SK-MEL-5 (cell line): ENCODE results near the gene METTL2B. TPM values are rescaled to one million over a fixed set of nuclear protein-coding genes. Genes with fewer than 3 reads are reported as not detected.
"Not testable (repeated sequence)": the region's sequence is repeated elsewhere in the genome, so short reads cannot be mapped to it uniquely, and the experiment has no call there.

Source experiments
- DNase-seq: peaks from one replicate; pipeline ENCODE4 v3.0.0-alpha.2; 2016; ENCODE audit warnings: low read depth, low spot score
- in situ Hi-C: cut with HindIII; loops from 2 replicates; pipeline ENCODE4 v1.10.0; 2016; ENCODE audit warnings: low sequenced_read_pairs, high pct_unique_total_duplicates, low pct_unique_long_range_greater_than_20kb
- polyA plus RNA-seq, 2 experiments: library from polyadenylated mRNA; depleted of rRNA; stranded (reverse); fragments of >200 nt; gene quantifications; 2 replicates each; pipeline ENCODE4 v1.2.3, GENCODE V29; 2015
- total RNA-seq: library from RNA; depleted of rRNA; stranded (reverse); fragments of >200 nt; shearing (Covaris generic); gene quantifications from 2 replicates; pipeline ENCODE4 v1.2.3, GENCODE V29; 2014; rRNA removed

The METTL2B gene, protein sequence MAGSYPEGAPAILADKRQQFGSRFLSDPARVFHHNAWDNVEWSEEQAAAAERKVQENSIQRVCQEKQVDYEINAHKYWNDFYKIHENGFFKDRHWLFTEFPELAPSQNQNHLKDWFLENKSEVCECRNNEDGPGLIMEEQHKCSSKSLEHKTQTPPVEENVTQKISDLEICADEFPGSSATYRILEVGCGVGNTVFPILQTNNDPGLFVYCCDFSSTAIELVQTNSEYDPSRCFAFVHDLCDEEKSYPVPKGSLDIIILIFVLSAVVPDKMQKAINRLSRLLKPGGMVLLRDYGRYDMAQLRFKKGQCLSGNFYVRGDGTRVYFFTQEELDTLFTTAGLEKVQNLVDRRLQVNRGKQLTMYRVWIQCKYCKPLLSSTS
- total RNA-seq = 55.7 and 58.5 TPM in 2 replicates
- 43.6 and 45.5 TPM in 2 replicates for polyA plus RNA-seq (2015; cell fraction: cytosol; rRNA removed)
- polyA plus RNA-seq (2015; cell fraction: nucleus; rRNA removed) = 34.7 and 35.8 TPM in 2 replicates

DNA sequence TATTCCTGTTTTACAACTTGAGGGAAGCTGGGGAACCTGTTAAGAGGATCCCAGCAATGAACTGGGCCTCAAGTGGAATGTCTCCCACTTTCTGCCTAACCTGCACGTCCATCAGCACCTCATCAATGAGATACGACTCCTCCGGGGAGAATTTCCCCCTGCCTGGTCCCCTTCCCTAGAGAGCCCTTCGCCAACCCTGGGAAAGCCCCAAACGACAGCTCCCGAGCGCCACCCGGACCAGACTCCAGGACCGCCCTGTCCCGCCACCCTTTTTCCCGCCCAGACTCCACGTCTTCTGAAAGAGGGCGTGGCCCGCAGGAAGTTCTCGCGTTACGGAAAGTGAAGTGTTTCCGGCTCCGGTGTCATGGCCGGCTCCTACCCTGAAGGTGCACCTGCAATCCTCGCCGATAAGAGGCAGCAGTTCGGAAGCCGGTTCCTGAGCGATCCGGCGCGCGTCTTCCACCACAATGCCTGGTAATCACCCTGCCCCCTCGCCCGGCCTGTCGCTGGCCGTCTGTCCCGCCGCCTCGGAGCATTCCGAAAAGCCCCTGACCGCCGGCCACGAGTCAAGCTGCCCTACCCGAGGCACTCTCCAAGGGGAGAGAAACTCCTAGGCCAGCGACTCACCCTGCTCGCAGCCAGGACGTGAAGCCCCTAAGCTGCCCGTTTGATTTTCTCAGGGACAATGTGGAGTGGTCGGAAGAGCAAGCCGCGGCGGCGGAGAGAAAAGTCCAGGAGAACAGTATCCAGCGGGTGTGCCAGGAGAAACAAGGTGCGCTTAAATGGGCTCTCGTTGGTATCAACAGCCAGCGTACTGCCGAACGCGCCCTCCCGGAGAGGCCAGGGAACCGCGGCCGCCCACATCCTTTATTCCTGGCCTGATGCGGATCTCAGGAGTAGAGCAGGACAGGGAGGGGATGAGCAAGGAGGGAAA is at the start of gene METTL2B:
TSS of gene METTL2B (plus strand) at position 347 of the 934 bp plus-strand sequence. CDS start at position 365, 18 bp downstream.
- peak; percentile 97 for DNase-seq
- in situ Hi-C loops = not testable (repeated sequence)

DNA sequence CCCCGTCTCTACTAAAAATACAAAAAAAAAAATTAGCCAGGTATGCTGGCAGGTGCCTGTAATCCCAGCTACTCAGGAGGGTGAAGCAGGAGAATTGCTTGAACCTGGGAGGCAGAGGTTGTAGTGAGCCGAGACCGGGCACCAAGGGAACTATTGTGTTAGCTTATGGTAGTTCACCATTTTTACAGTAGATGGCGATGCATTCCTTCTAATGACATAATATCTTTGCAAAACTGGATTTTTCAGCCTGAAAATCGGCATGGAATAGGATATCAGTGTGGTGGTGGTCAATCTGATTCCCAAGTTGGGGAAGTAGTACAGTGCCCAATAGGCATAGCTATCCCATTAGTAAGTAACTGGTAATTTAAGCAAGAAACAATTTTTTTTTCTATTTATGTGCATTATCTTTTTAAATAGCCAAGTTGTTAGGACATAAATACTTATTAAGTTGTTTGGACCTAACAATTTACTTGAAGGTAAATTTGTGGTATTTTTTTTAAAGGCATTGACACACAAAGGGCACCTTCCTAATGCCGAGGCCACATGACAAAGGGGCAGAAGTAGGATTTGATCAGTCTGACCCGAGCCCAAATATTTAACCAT is 49.2 kb upstream of the METTL2B start:
- in situ Hi-C loops = no loop called here
- peak; percentile 84 for DNase-seq

GRCh38 chr7:128430207-128430606 is 46.3 kb upstream of the METTL2B start:
- DNase-seq = no peak
- in situ Hi-C loops = no loop called here

DNA sequence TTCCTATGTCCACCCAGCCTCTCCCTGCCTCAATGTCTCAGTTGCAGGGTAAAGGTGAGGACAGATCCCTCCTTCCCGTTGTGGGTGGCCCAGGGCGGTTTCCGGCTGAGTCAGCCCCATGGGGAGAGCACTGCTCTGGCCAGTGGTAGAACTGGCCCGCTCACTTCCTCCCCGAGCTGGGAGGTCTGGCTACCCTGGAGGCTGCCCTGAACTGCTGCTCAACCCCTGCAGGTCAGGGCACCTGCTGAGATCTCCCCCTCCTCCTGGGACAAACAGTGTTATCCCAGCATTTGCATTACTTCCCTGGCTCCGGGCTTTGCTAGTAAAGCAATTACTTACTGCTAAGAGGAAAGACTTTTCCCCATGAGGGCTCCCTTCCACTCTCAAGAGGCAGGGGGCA is 45.3 kb upstream of the METTL2B start:
- no peak for DNase-seq
- in situ Hi-C loops = no loop called here

GRCh38 chr7:128431754-128432153 is 44.8 kb upstream of the METTL2B start:
- DNase-seq = no peak
- in situ Hi-C loops = no loop called here

DNA sequence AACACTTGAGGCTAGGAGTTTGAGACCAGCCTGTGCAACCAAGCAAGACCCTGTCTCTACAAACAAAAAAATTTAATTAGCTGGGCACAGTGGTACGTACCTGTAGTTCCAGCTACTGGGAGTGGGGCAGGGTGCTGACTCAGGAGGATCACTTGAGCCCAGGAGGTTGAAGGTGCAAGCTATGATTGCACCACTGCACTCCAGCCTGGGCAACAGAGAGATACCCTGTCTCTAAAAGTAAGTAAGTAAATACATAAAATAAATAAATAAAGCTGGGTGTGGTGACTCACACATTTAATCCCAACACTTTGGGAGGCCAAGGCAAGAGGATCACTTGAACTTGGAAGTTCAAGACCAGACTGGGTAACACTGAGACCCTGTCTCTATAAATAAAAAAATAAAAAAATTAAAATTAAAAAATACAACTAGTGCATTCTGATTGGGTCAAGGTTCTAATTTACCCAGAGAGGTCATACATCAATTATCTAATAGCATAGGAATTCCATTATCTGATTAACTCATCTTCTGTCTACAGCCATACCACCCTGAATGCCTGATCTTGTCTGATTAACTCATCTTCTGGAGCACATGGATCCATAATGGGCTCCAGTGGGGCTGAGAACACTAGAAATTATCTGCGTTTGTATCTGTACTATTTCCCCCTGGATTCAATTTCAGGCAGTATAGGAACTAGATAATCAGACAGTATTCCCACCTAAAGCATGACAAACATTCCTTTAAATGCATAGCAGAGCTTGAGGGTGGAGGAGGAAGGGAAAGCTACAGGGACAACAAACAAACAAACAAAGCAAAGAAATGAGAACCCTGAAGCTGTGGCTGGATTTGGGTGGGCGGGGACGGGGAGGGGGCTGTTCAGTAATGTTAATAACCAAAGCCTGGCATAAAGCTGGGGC is 41.9 kb upstream of the METTL2B start:
- in situ Hi-C loops = no loop called here
- no peak for DNase-seq

GRCh38 chr7:128435327-128435686 is 41.2 kb upstream of the METTL2B start:
- in situ Hi-C loops = no loop called here
- no peak for DNase-seq

DNA sequence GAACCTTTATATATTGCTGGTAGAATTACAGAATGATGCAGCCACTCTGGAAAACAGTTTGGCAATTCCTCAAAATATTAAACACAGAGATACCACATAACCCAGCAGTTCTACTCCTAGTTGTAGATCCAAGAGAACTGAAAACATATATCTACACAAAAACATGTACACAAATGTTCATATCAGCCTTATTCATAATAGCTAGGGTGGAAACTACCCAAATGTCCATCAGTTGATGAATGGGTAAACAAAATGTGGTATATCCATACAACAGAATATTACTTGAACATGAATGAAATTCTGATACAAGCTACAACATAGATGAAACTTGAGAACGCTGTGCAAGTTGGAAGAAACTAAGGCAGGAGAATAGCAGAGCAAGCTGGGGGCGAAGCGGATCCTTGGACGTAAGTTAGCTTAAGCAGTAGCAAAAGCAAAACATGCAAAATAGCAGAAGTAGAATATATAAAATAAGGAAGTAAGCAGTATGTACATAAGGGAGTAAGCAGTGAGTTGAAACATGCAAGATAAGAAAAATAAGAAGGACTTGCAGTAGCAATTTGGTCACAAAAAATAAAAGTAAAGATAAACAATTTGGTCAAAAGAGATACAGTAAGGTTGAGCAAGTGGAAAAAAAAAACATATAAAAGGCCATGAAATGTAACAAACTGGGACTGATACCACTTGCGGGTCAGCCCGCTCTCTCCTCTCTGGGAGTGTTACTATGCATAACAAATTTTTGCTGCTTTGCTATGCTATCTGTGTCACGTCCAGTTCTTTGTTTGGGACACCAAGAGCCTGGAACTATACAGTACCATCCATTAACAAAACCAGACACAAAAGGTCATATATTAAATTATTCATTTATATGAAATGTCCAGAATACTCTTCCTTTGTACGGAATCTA is 38.9 kb upstream of the METTL2B start:
- DNase-seq = no peak
- in situ Hi-C loops = no loop called here

DNA sequence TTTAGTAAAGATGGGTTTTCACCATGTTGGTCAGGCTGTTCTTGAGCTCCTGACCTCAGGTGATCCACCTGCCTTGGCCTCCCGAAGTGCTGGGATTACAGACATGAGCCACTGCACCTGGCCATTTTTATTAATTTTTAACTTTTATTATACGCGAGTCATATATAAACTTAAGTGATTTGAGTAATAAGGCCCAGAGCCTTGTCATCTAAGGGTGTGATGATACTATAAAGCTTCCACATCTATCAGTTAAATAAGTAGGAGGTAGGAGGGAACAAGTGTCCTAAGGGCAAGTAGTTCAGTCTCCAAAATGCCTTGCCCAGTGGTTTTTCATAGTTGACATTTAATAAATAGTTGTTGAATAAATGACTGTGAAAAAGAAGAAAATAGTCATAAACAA is 34.2 kb upstream of the METTL2B start:
- no peak for DNase-seq
- in situ Hi-C loops = no loop called here

DNA sequence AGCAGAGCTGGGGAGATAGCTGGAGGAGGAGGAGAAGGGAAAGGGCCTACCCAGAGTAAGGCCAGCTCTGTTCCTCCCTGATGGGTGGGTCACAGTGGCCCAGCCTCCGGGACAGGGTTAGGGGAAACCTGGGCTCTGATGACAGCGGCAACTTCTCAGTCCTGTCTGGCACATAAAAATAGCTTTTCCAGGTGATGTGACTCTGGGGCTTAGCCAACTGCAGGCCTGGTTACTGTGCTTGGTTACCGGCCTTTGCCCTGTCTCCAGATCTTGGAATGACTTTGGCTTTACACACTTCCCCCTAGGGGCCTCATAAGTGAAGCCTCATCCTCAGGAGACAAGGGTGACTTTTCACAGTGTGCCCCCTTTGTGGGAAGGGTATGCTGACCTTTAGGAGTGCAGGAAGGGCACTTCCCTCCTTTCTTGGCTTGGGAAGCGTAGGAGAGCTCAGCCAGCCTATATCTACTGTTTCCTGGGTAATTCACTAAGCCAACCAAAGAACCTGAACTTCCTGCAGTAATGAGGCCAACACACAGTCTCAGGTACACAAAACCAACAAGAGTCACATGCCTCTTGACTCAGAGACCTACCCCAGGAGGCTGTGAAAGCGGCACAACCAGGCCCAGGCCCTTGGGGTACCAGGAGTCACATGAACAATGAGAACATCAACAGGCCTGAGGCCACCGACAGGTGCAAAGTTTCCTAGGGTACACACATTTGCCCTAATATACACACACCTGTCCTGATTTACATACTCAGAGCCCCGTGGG is 32.5 kb upstream of the METTL2B start:
- in situ Hi-C loops = no loop called here
- no peak for DNase-seq

DNA sequence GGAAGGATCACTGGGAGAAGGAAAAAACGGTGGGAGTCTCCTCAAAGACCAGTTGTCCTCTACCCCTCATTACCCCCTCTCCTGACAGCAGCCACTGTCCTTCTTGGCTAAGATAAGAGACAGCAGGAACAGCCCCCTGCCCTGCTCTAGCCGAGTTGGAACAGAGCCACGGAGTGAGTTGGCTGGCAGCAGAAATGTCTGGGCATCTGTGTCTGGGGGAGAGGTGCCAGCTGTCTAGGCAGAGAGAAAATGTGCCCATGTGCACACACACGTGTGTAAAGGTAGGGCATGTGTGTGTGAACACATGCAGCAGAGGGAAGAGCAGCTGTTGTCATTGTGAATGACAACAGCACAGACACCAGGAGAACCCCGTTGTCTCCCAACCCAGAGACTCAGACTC is 30.2 kb upstream of the METTL2B start:
- in situ Hi-C loops = no loop called here
- no peak for DNase-seq

DNA sequence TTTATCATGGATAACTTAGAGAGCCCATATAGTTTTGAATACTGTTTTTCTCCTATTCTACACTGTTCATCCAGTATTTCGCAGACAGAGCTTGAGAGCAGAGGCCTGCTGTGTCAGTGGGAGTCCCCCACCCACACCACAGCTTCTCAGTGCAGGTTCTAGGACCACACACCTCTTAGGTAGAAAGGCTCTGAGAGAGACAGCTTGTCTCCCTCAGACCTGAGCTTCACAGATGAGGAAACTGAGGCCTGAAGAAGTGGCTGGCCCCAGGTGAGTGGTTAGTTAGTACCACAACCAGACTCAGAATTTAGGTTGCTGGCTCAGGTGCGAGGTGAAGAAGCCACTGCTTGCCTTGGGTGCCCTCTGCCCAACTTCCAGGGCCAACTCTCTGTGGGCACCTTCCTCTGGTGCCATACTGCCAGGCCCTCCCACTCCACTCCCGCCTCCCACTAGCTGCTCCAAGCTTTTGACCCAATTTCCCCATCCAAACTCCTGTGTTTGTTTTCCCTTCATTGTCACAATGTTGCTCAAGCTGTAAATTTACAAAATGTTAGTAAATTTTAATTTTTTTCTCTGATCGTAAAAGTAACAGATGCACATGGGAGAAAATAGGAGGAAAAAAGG is 28.5 kb upstream of the METTL2B start:
- in situ Hi-C loops = no loop called here
- DNase-seq = no peak

GRCh38 chr7:128448751-128449302 is 27.7 kb upstream of the METTL2B start:
- DNase-seq = no peak

DNA sequence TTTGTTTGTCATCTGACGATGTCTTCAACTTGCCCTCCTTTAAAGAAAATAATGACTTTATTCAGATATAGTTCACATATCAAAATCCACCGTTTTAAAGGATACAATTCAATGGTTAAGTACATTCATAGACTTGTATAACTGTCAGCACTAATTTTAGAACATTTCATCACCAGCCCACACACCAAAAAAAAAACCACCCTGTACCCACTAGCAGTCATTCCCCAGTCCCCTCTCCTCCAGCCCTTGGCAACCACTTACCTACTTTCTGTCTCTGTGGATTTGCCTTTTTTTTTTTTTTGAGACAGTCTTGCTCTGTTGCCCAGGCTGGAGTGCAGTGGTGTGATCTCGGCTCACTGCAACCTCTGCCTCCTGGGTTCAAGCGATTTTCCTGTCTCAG is 26.1 kb upstream of the METTL2B start:
- in situ Hi-C loops = no loop called here
- peak; percentile 52 for DNase-seq

More at GRCh38 chr7:128448751-128449302, 27.7 kb upstream of the METTL2B start:
- in situ Hi-C loops = no loop called here

DNA sequence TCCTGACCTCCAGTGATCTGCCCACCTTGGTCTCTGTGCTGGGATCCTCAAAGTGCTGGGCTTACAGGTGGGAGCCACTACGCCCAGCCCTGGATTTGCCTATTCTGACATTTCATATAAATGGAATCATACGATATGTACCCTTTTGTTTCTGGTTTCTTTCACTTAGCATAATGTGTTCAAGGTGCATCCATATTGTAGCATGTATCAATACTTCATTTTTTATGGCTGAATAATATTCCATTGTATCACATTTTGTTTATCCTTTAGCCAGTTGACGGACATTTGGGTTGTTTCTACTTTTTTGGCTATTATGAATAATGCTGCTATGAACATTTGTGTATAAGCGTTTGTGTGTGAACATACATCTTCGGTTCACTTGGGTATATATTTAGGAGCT is 25.6 kb upstream of the METTL2B start:
- in situ Hi-C loops = no loop called here
- no peak for DNase-seq
